Measurements from ENCODE around the gene SOCS4.

GRCh38 chr14:55025948-55026347 is 1.1 kb upstream of the SOCS4 start:
- TF ChIP-seq EZH2 (IDR thresholded peaks at IDR 0.05; ENCODE audit: low read depth, unreplicated experiment): no peak
- TF ChIP-seq POLR2AphosphoS5 (IDR thresholded peaks at IDR 0.05; ENCODE audit: low read depth): no peak
- TF ChIP-seq CTCF (conservative IDR thresholded peaks at IDR 0.05; ENCODE audit: low read depth in 2 of 2): no peak
- TF ChIP-seq CREB1 (CRISPR knock-in tag; IDR thresholded peaks at IDR 0.05; ENCODE audit: low read depth): no peak
- no peak for TF ChIP-seq STAT1 (IDR thresholded peaks at IDR 0.05; ENCODE audit: unreplicated experiment)
- TF ChIP-seq EZH2phosphoT487 (IDR thresholded peaks at IDR 0.05; ENCODE audit: unreplicated experiment): no peak
- TF ChIP-seq REST (IDR thresholded peaks at IDR 0.05; ENCODE audit: unreplicated experiment): no peak

All from GM23338 (cell line).